IPS-11a (cell line): ENCODE measurements around the gene COLQ.
"Not testable (repeated sequence)": the region's sequence is repeated elsewhere in the genome, so short reads cannot be mapped to it uniquely, and the experiment has no call there.

Experiments
- H3K4me3 ChIP-seq: one replicate; pipeline ENCODE4 v1.5.1; 2013; ENCODE audit warnings: low read depth, low read length, control low read depth

The COLQ gene

GRCh38 chr3:15430624-15431023 is 90.9 kb downstream of the COLQ start:
- H3K4me3 ChIP-seq: no peak overlapping the region

GRCh38 chr3:15429080-15429479 is 92.4 kb downstream of the COLQ start:
- no peak overlapping the region for H3K4me3 ChIP-seq

GRCh38 chr3:15428539-15428938 is 93.0 kb downstream of the COLQ start:
- H3K4me3 ChIP-seq: peak overlapping the region; percentile 98

GRCh38 chr3:15427981-15428380 is 93.5 kb downstream of the COLQ start:
- peak overlapping the region; percentile 98 for H3K4me3 ChIP-seq

- peak within 1 kb of the TSS; percentile 98 for H3K4me3 ChIP-seq
Observed at GRCh38 chr3:15427182-15427880, 94.2 kb downstream of the COLQ start, which contains the start of the genes EAF1 and METTL6. Gene EAF1, plus strand, starts transcription at chr3:15427598. Its CDS starts 182 bp downstream, at chr3:15427780. Gene METTL6, minus strand, starts transcription at chr3:15427544. Its CDS starts 1,033 bp downstream, at chr3:15426511.

- peak overlapping the region; percentile 98 for H3K4me3 ChIP-seq
Observed at GRCh38 chr3:15426579-15427118, 94.9 kb downstream of the COLQ start.

- H3K4me3 ChIP-seq: no peak overlapping the region
Observed at GRCh38 chr3:15420871-15421270, 100.6 kb downstream of the COLQ start.

GRCh38 chr3:15410966-15411365 is 110.5 kb downstream of the COLQ start:
- not testable (repeated sequence) for H3K4me3 ChIP-seq

GRCh38 chr3:15409774-15410173 is 111.7 kb downstream of the COLQ start:
- H3K4me3 ChIP-seq: no peak overlapping the region

- no peak overlapping the region for H3K4me3 ChIP-seq
Observed at GRCh38 chr3:15409239-15409638, 112.3 kb downstream of the COLQ start.

- H3K4me3 ChIP-seq: no peak overlapping the region
Observed at GRCh38 chr3:15405448-15406050, 116.0 kb downstream of the COLQ start.

GRCh38 chr3:15404767-15405166 is 116.7 kb downstream of the COLQ start:
- H3K4me3 ChIP-seq: no peak overlapping the region

GRCh38 chr3:15403965-15404364 is 117.5 kb downstream of the COLQ start:
- H3K4me3 ChIP-seq: no peak overlapping the region

GRCh38 chr3:15403495-15403894 is 118.0 kb downstream of the COLQ start:
- no peak overlapping the region for H3K4me3 ChIP-seq

- H3K4me3 ChIP-seq: no peak overlapping the region
Observed at GRCh38 chr3:15401936-15402335, 119.6 kb downstream of the COLQ start.
